HG02981 (cell line): Measurements from ENCODE around the gene SMIM28.
"Not testable (repeated sequence)": the region's sequence is repeated elsewhere in the genome, so short reads cannot be mapped to it uniquely, and the experiment has no call there.

Experiments
- ATAC-seq: cut with Tn5 transposase; IDR thresholded peaks from one replicate; pipeline ENCODE4 v1.9.1; 2021; ENCODE audit warnings: mild to moderate bottlenecking, moderate library complexity; ENCODE audit not compliant: unreplicated experiment

The SMIM28 gene

GRCh38 chr6:138377844-138378243, at the start of gene SMIM28:
Gene SMIM28 (plus strand): TSS chr6:138377905. CDS start chr6:138378073, 168 bp downstream.
- ATAC-seq, result no peak

- ATAC-seq, result no peak
Observed at GRCh38 chr6:138328210-138328609, 49.5 kb upstream of the SMIM28 start.

GRCh38 chr6:138330763-138331162, 46.9 kb upstream of the SMIM28 start:
- no peak for ATAC-seq

GRCh38 chr6:138331444-138331843, 46.3 kb upstream of the SMIM28 start:
- ATAC-seq, result no peak

- ATAC-seq, result no peak
Observed at GRCh38 chr6:138331984-138332383, 45.7 kb upstream of the SMIM28 start.

- no peak for ATAC-seq
Observed at GRCh38 chr6:138334000-138334399, 43.7 kb upstream of the SMIM28 start.

- ATAC-seq, result no peak
Observed at GRCh38 chr6:138334963-138335362, 42.7 kb upstream of the SMIM28 start.

- no peak for ATAC-seq
Observed at GRCh38 chr6:138336221-138336620, 41.5 kb upstream of the SMIM28 start.

GRCh38 chr6:138337076-138337475, 40.6 kb upstream of the SMIM28 start:
- ATAC-seq, result no peak

GRCh38 chr6:138339024-138339423, 38.7 kb upstream of the SMIM28 start:
- no peak for ATAC-seq

GRCh38 chr6:138341176-138341575, 36.5 kb upstream of the SMIM28 start:
- no peak for ATAC-seq

- ATAC-seq, result no peak
Observed at GRCh38 chr6:138343112-138343511, 34.6 kb upstream of the SMIM28 start.

GRCh38 chr6:138345565-138346285, 32.0 kb upstream of the SMIM28 start:
- ATAC-seq, result no peak

GRCh38 chr6:138346302-138347195, 31.2 kb upstream of the SMIM28 start:
- no peak for ATAC-seq

- ATAC-seq, result no peak
Observed at GRCh38 chr6:138347864-138348263, 29.8 kb upstream of the SMIM28 start.

- no peak for ATAC-seq
Observed at GRCh38 chr6:138349891-138350290, 27.8 kb upstream of the SMIM28 start.

GRCh38 chr6:138357928-138358327, 19.8 kb upstream of the SMIM28 start:
- no peak for ATAC-seq

- ATAC-seq, result not testable (repeated sequence)
Observed at GRCh38 chr6:138368684-138369083, 9.0 kb upstream of the SMIM28 start.

- no peak for ATAC-seq
Observed at GRCh38 chr6:138370631-138371451, 6.9 kb upstream of the SMIM28 start.

GRCh38 chr6:138371452-138371711, 6.3 kb upstream of the SMIM28 start:
- no peak for ATAC-seq

GRCh38 chr6:138371720-138372119, 6.0 kb upstream of the SMIM28 start:
- no peak for ATAC-seq
